A549 (cell line): ENCODE data around the gene UBAC2. TPM values are rescaled to one million over a fixed set of nuclear protein-coding genes. Genes with fewer than 3 reads are reported as not detected.

Experiments used
- ATAC-seq, 2 experiments: fragments of 200-7000 bp in 1 of 2; fragments of >200 bp in 1 of 2; cut with Nextera tagmentation in 1 of 2; cut with Tn5 transposase in 1 of 2; 3 replicates each; pipeline versions ENCODE4 v1.8.0 to v1.9.1; 2018 to 2020; ENCODE audit warnings: mild to moderate bottlenecking in 1 of 2, moderate library complexity in 1 of 2
- CTCF ChIA-PET: fragments of 300-600 bp; sonication (Branson Sonifier 250); formaldehyde crosslinking; extraction: SDS; loops from one replicate; lab custom pipeline; 2021; ENCODE audit warnings: antibody characterized with exemption, inconsistent platforms; lab: Yijun Ruan, JAX
- POLR2A ChIA-PET: fragments of 350-600 bp; formaldehyde crosslinking; extraction: SDS; loops from one replicate; lab custom pipeline; 2021; ENCODE audit warnings: antibody characterized with exemption, inconsistent platforms; lab: Yijun Ruan, JAX
- DNase-seq, 2 experiments: peaks; one replicate each; pipeline versions ENCODE4 v3.0.0 to v3.0.0-alpha.2; 2011 to 2016; ENCODE audit warnings: low read depth in 1 of 2, low spot score in 1 of 2
- FAIRE-seq: peaks from 2 replicates; lab custom pipeline; 2011; peaks lifted over from hg19 to GRCh38; lab: Jason Lieb, UNC
- H3K27ac ChIP-seq, 2 experiments: fragments of >200 bp; sonication (Bioruptor Twin); formaldehyde crosslinking; 3 replicates each; pipeline ENCODE4 v1.5.1; 2016 to 2017
- H3K4me1 ChIP-seq: fragments of >200 bp; sonication (Bioruptor Twin); formaldehyde crosslinking; 3 replicates; pipeline ENCODE4 v1.6.1; 2016
- H3K4me2 ChIP-seq: fragments of >200 bp; sonication (Bioruptor Twin); formaldehyde crosslinking; 3 replicates; pipeline ENCODE4 v1.6.1; 2016
- H3K4me3 ChIP-seq: fragments of >200 bp; sonication (Bioruptor Twin); formaldehyde crosslinking; 3 replicates; pipeline ENCODE4 v1.5.1; 2016
- H3K9me3 ChIP-seq: fragments of >200 bp; sonication (Bioruptor Twin); formaldehyde crosslinking; 3 replicates; pipeline ENCODE4 v1.6.1; 2016
- BHLHE40 ChIP-seq: IDR thresholded peaks from 2 replicates; pipeline ENCODE4 v1.6.1; 2012; ENCODE audit warnings: low read depth, low read length, inconsistent platforms
- CBX8 ChIP-seq: fragments of 200-600 bp; sonication (generic); IDR thresholded peaks from 2 replicates; pipeline ENCODE4 v1.6.1; 2016
- CEBPB ChIP-seq, 2 experiments: fragments of >200 bp in 1 of 2; sonication (Bioruptor Twin) in 1 of 2; formaldehyde crosslinking in 1 of 2; IDR thresholded peaks; 2 replicates each; pipeline ENCODE4 v1.6.1; 2012 to 2016
- CTCF ChIP-seq: fragments of >200 bp; sonication (Bioruptor Twin); formaldehyde crosslinking; IDR thresholded peaks from 3 replicates; pipeline ENCODE4 v1.5.1; 2016
- E2F6 ChIP-seq: IDR thresholded peaks from 2 replicates; pipeline ENCODE4 v1.6.1; 2012; ENCODE audit warnings: low read depth, borderline replicate concordance
- EHMT2 ChIP-seq: fragments of 200-600 bp; sonication (generic); IDR thresholded peaks from 2 replicates; pipeline ENCODE4 v1.6.1; 2016; ENCODE audit warnings: antibody characterized with exemption, low read depth, mild to moderate bottlenecking, moderate library complexity
- EP300 ChIP-seq, 2 experiments: fragments of >200 bp; sonication (Bioruptor Twin); formaldehyde crosslinking; IDR thresholded peaks; 2 replicates in 1 of 2; 3 replicates in 1 of 2; pipeline ENCODE4 v1.6.1; 2016 to 2017
- FOXS1 ChIP-seq: fragments of 250-450 bp; sonication (Bioruptor Pico); IDR thresholded peaks from 2 replicates; pipeline ENCODE4 v1.5.0; 2020; ENCODE audit warnings: mild to moderate bottlenecking, moderate library complexity
- HDAC2 ChIP-seq: fragments of 200-600 bp; sonication (generic); IDR thresholded peaks from 2 replicates; pipeline ENCODE4 v1.6.1; 2016
- HEYL ChIP-seq: fragments of 250-450 bp; sonication (Bioruptor Pico); IDR thresholded peaks from 2 replicates; pipeline ENCODE4 v1.8.0; 2021; ENCODE audit warnings: mild to moderate bottlenecking, moderate library complexity
- HOXB13 ChIP-seq: fragments of 250-450 bp; sonication (Bioruptor Pico); IDR thresholded peaks from 2 replicates; pipeline ENCODE4 v1.5.0; 2020; ENCODE audit warnings: low read depth, mild to moderate bottlenecking, moderate library complexity
- HOXB5 ChIP-seq: fragments of 250-450 bp; sonication (Bioruptor Pico); IDR thresholded peaks from 2 replicates; pipeline ENCODE4 v1.5.0; 2020; ENCODE audit warnings: mild to moderate bottlenecking, moderate library complexity
- JUN ChIP-seq, 2 experiments: fragments of >200 bp; sonication (Bioruptor Twin); formaldehyde crosslinking; IDR thresholded peaks; 2 replicates in 1 of 2; 3 replicates in 1 of 2; pipeline ENCODE4 v1.6.1; 2016 to 2017
- KDM5A ChIP-seq: fragments of 200-600 bp; sonication (generic); IDR thresholded peaks from 2 replicates; pipeline ENCODE4 v1.6.1; 2016; ENCODE audit warnings: antibody characterized with exemption, mild to moderate bottlenecking
- MAZ ChIP-seq: fragments of 150-350 bp; IDR thresholded peaks from 2 replicates; pipeline ENCODE4 v1.6.1; 2014; ENCODE audit warnings: antibody characterized with exemption, low read depth, low read length, borderline replicate concordance
- MYC ChIP-seq: IDR thresholded peaks from 2 replicates; pipeline ENCODE4 v1.6.1; 2012; ENCODE audit warnings: mild to moderate bottlenecking, inconsistent platforms, low read length, improper control_type of control experiment, borderline replicate concordance
- NR3C1 ChIP-seq: fragments of >200 bp; sonication (Bioruptor Twin); formaldehyde crosslinking; IDR thresholded peaks from 3 replicates; pipeline ENCODE4 v1.6.1; 2017
- RARB ChIP-seq: fragments of 250-450 bp; sonication (Bioruptor Pico); IDR thresholded peaks from 2 replicates; pipeline ENCODE4 v1.8.0; 2021; ENCODE audit warnings: mild to moderate bottlenecking, moderate library complexity
- RFX5 ChIP-seq: fragments of 450-650 bp; IDR thresholded peaks from 2 replicates; pipeline ENCODE4 v1.7.1; 2014; ENCODE audit warnings: antibody characterized with exemption, mild to moderate bottlenecking, moderate library complexity
- SREBF2 ChIP-seq: fragments of 450-650 bp; IDR thresholded peaks from 2 replicates; pipeline ENCODE4 v1.6.1; 2014; ENCODE audit warnings: mild to moderate bottlenecking, moderate library complexity
- USF2 ChIP-seq: fragments of 450-650 bp; IDR thresholded peaks from 2 replicates; pipeline ENCODE4 v1.6.1; 2014; ENCODE audit warnings: antibody characterized with exemption
- ZNF302 ChIP-seq: fragments of 250-450 bp; sonication (Bioruptor Pico); IDR thresholded peaks from 2 replicates; pipeline ENCODE4 v1.9.0; 2021; ENCODE audit warnings: inconsistent platforms, mild to moderate bottlenecking, moderate library complexity
- whole genome bisulfite sequencing: methylation state at CpG from one replicate; pipeline ENCODE4 v1.1.6; 2017; ENCODE audit errors: missing lambda C conversion rate; 5-methylcytosine and 5-hydroxymethylcytosine counted together
- polyA plus RNA-seq, 4 experiments: library from polyadenylated mRNA; depleted of rRNA in 3 of 4; stranded (reverse); fragments of >200 nt; fragmentation: RNase III in 1 of 4; extraction: RNeasy Plus Mini Kit Qiagen cat#74134 plus additional on column Dnase treatment in 1 of 4; gene quantifications; 2 replicates in 3 of 4; 3 replicates in 1 of 4; pipeline ENCODE4 v1.2.3, GENCODE V29; 2011 to 2017
- TF ChIP-seq, protein P1 (sequence below): IDR thresholded peaks from 2 replicates; pipeline ENCODE4 v1.6.1; 2012
- TF ChIP-seq, protein P2 (sequence below): fragments of 200-600 bp; sonication (generic); IDR thresholded peaks from 2 replicates; pipeline ENCODE4 v1.6.1; 2016; ENCODE audit warnings: antibody characterized with exemption, mild to moderate bottlenecking, moderate library complexity

The UBAC2 gene
- polyA plus RNA-seq, 2 of the 4 experiments (the other 2 are of a cell fraction), result 61.6 to 103 TPM

DNA sequence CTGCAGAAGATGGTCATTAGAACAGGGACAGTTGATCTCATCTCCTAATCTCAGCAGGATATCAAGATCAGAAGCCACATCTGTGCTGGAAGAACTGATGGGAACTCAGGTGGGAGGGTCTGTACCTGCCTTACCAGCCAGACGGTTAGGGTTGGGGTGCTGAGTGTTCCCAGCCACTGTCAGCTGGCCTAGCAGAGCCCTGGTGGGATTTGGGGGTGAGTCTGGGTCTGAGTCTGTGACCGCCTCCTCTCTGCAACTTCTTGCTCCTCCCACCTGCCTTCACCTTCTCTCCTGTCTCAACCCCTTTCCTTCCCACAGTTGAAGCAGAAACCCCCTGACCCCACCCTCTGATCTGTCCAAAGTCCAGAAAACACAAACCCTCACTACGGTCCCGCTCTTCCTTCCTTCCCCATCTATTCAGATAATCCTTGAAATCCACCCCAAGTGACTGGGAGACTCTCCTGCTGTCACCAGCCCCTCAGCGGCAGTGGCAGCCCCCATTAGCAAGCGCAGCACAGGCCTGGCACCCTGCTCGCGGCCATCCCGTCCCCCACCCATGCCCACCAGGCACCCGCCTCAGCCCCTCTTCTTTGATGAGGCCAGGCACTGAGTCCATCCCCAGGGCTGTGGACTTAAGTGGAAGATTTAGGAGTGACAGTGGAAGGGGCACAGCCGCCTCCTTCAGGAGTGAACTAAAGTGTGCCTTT lies 198.4 kb downstream of the UBAC2 start (continued):
- no peak for TF ChIP-seq HOXB13
- no peak for TF ChIP-seq EP300 (IDR thresholded peaks at IDR 0.05)
- no peak for TF ChIP-seq ZNF302
- TF ChIP-seq MYC, result no peak
- TF ChIP-seq MAZ, result no peak
- TF ChIP-seq SREBF2, result no peak

GRCh38 chr13:99399623-99399974 lies 198.9 kb downstream of the UBAC2 start:
- TF ChIP-seq EHMT2 (no peak), BHLHE40 (no peak), HEYL (no peak), MYC (no peak), HDAC2 (no peak), E2F6 (no peak), MAZ (no peak), CEBPB (IDR thresholded peaks at IDR 0.05) (no peak), RARB (no peak), CTCF (no peak), FOXS1 (CRISPR knock-in tag) (no peak), KDM5A (no peak), SREBF2 (no peak), ZNF302 (no peak)
- TF ChIP-seq, protein P1, sequence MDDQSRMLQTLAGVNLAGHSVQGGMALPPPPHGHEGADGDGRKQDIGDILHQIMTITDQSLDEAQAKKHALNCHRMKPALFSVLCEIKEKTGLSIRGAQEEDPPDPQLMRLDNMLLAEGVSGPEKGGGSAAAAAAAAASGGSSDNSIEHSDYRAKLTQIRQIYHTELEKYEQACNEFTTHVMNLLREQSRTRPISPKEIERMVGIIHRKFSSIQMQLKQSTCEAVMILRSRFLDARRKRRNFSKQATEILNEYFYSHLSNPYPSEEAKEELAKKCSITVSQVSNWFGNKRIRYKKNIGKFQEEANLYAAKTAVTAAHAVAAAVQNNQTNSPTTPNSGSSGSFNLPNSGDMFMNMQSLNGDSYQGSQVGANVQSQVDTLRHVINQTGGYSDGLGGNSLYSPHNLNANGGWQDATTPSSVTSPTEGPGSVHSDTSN, result no peak
- TF ChIP-seq, protein P2, sequence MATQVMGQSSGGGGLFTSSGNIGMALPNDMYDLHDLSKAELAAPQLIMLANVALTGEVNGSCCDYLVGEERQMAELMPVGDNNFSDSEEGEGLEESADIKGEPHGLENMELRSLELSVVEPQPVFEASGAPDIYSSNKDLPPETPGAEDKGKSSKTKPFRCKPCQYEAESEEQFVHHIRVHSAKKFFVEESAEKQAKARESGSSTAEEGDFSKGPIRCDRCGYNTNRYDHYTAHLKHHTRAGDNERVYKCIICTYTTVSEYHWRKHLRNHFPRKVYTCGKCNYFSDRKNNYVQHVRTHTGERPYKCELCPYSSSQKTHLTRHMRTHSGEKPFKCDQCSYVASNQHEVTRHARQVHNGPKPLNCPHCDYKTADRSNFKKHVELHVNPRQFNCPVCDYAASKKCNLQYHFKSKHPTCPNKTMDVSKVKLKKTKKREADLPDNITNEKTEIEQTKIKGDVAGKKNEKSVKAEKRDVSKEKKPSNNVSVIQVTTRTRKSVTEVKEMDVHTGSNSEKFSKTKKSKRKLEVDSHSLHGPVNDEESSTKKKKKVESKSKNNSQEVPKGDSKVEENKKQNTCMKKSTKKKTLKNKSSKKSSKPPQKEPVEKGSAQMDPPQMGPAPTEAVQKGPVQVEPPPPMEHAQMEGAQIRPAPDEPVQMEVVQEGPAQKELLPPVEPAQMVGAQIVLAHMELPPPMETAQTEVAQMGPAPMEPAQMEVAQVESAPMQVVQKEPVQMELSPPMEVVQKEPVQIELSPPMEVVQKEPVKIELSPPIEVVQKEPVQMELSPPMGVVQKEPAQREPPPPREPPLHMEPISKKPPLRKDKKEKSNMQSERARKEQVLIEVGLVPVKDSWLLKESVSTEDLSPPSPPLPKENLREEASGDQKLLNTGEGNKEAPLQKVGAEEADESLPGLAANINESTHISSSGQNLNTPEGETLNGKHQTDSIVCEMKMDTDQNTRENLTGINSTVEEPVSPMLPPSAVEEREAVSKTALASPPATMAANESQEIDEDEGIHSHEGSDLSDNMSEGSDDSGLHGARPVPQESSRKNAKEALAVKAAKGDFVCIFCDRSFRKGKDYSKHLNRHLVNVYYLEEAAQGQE, result no peak
- Histone ChIP-seq H3K4me3 (no peak overlapping the region), H3K4me1 (no peaks in the 10 kb centered on the region), H3K27ac (no peak overlapping the region), H3K9me3 (no peaks in the 10 kb centered on the region), H3K4me2 (no peak overlapping the region)
- 71% methylated on average over 7 of the region's 8 CpGs for WGBS
- POLR2A ChIA-PET, result no interaction called here
- ATAC-seq (no peak), FAIRE-seq (no peak), DNase-seq (no peak)
- CTCF ChIA-PET, result no interaction called here

DNA sequence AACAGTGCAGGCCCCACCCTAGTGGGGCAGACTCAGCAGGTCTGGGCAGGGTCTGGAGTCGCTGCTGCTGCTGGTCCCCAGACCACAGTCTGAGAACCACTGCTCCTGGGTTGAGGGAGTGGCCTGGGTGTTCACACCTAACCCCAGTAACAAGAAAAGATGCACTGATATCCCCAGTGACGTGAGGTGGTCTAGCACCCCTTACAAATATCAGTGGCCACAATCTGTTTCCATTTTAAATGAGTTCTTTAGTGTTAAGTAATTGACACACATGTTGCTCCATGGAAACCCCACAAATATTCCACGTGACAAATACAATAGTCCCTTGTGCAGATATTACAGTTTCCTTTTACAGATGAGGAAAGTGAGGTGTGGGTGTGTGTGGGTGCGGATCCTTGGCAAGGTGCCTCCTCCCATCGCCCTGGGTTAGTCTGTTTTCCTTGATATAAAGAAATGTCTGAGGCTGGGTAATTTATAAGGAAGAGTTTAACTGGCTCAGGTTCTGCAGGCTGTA lies 202.9 kb downstream of the UBAC2 start:
- no peak overlapping the region for H3K27ac ChIP-seq
- DNase-seq (no peak), ATAC-seq (no peak), FAIRE-seq (no peak)
- no peaks in the 10 kb centered on the region for H3K4me1 ChIP-seq
- CTCF ChIA-PET, result no interaction called here
- POLR2A ChIA-PET, result no interaction called here
- no peak overlapping the region for H3K4me2 ChIP-seq
- H3K4me3 ChIP-seq, result no peak overlapping the region
- no peaks in the 10 kb centered on the region for H3K9me3 ChIP-seq
- WGBS, result 60% methylated on average over 4 of the region's 5 CpGs
- TF ChIP-seq CBX8, result no peak
- TF ChIP-seq HOXB13, result no peak
- TF ChIP-seq RARB, result no peak
- TF ChIP-seq, protein P2, result no peak
- TF ChIP-seq JUN (IDR thresholded peaks at IDR 0.05), result no peak
- TF ChIP-seq HOXB5, result no peak
- no peak for TF ChIP-seq USF2
- TF ChIP-seq HEYL, result no peak
- TF ChIP-seq NR3C1, result no peak
- no peak for TF ChIP-seq RFX5
